Pancreas (tissue), 10 donors: ENCODE results near the gene CNGA3. TPM values are rescaled to one million over a fixed set of nuclear protein-coding genes. Genes with fewer than 3 reads are reported as not detected.
"Not testable (repeated sequence)": the region's sequence is repeated elsewhere in the genome, so short reads cannot be mapped to it uniquely, and the experiment has no call there.

Experiments
- ATAC-seq, 4 donors: fragments of 200-7000 bp; cut with Tn5 transposase; one replicate each; pipeline versions ENCODE4 v1.8.0 to v1.9.1; 2020; ENCODE audit warnings: mild to moderate bottlenecking in 4 of 4, moderate library complexity in 4 of 4
- DNase-seq, 6 donors: peaks; one replicate each; pipeline ENCODE4 v3.0.0-alpha.2; 2020
- FAIRE-seq: peaks from 2 replicates; lab custom pipeline; 2012; peaks lifted over from hg19 to GRCh38; lab: Jason Lieb, UNC
- H3K27ac ChIP-seq, 4 donors: fragments of 200-600 bp; sonication (generic); 1 replicate in 3 of 4; 2 replicates in 1 of 4; pipeline versions ENCODE4 v1.5.0 to v1.8.0; 2020
- H3K27me3 ChIP-seq, 4 donors: fragments of 200-600 bp; one replicate each; pipeline ENCODE4 v1.8.0; 2021
- H3K36me3 ChIP-seq, 3 donors: fragments of 200-600 bp; sonication (generic) in 1 of 3; one replicate each; pipeline versions ENCODE4 v1.5.0 to v1.8.0; 2020 to 2021
- H3K4me1 ChIP-seq, 3 donors: fragments of 200-600 bp; one replicate each; pipeline ENCODE4 v1.8.0; 2021
- H3K4me3 ChIP-seq, 4 donors: fragments of 200-600 bp; sonication (generic) in 2 of 4; one replicate each; pipeline versions ENCODE4 v1.5.0 to v1.8.0; 2020 to 2021
- H3K9me3 ChIP-seq, 4 donors: fragments of 200-600 bp; one replicate each; pipeline ENCODE4 v1.8.0; 2021
- CTCF ChIP-seq, 4 donors: fragments of 200-600 bp; sonication (generic) in 3 of 4; IDR thresholded peaks; one replicate each; pipeline versions ENCODE4 v1.5.0 to v1.8.0; 2021; ENCODE audit warnings: antibody characterized with exemption in 4 of 4
- WGBS, 2 donors: extraction: QIAGEN DNeasy Blood & Tissue Kit; methylation state at CpG; one replicate each; pipeline ENCODE4 v1.1.7; 2013; 5-methylcytosine and 5-hydroxymethylcytosine counted together
- intact Hi-C, 3 donors: fragments of 100-400 bp; cut with DNase I; formaldehyde crosslinking; loops; one replicate each; pipeline versions ENCODE4 v1.11.1 to v1.14.2; 2022
- polyA plus RNA-seq, 2 donors: library from polyadenylated mRNA; stranded (reverse); fragments of 200-250 nt; gene quantifications; one replicate each; pipeline ENCODE4 v1.2.3, GENCODE V29; 2013
- total RNA-seq, 6 donors: library from RNA; stranded (reverse); fragmentation: NEBNext Ultra II Directional in 4 of 6; extraction: Animal tissue kit (Norgen Biotek cat#: 25700) in 4 of 6; gene quantifications; one replicate each; pipeline versions ENCODE4 v1.2.1 to v1.2.4, GENCODE V29; 2021 to 2023
- donor health status: healthy with polysubstance abuse.
- donor health status: DM: no; HTN: no; CAD: no; lungs with moderate emphysema.
- donor health status: DM: no; HTN: no; CAD: no.
- donor health status: control.
- donor health status: control.
- donor health status: Bipolar disorder and iron deficiency.
- donor health status: DM: yes; HTN: yes; CAD: no.
- donor health status: DM: no; HTN: no; CAD: no.
- donor health status: DM: no; HTN: no; CAD: no.
- donor health status: DM: yes; HTN: yes; CAD: no.

Gene CNGA3
- total and polyA plus RNA-seq, 8 donors, result 0.09 to 1.5 (median 0.28) TPM

GRCh38 chr2:98313492-98314250 lies 32.6 kb upstream of the CNGA3 start:
- no peak for TF ChIP-seq CTCF (IDR thresholded peaks at IDR 0.05)
- Histone ChIP-seq H3K4me1 (no peaks in the 10 kb centered on the region), H3K36me3 (no peaks in the 10 kb centered on the region), H3K9me3 (no peaks in the 10 kb centered on the region), H3K27me3 (no peaks in the 10 kb centered on the region), H3K27ac (no peak overlapping the region), H3K4me3 (no peak overlapping the region)
- 74 to 81% methylated on average over 8 of the region's 8 CpGs for WGBS, 2 donors
- ATAC-seq, result no peak
- no peak for DNase-seq
- no peak for FAIRE-seq
- intact Hi-C loops, result no loop called here

GRCh38 chr2:98314251-98314650 lies 32.0 kb upstream of the CNGA3 start:
- no peak for ATAC-seq
- intact Hi-C loops, result no loop called here
- H3K27me3 ChIP-seq, result no peaks in the 10 kb centered on the region
- DNase-seq, result no peak
- FAIRE-seq, result no peak
- no peaks in the 10 kb centered on the region for H3K4me1 ChIP-seq
- H3K36me3 ChIP-seq, result no peaks in the 10 kb centered on the region
- TF ChIP-seq CTCF (IDR thresholded peaks at IDR 0.05), result no peak
- no peak overlapping the region for H3K4me3 ChIP-seq
- WGBS, 2 donors, result 73 to 75% methylated on average over 4 of the region's 4 CpGs
- no peaks in the 10 kb centered on the region for H3K9me3 ChIP-seq
- H3K27ac ChIP-seq, result no peak overlapping the region

- DNase-seq (no peak), FAIRE-seq (no peak), ATAC-seq (no peak)
- intact Hi-C loops, result no loop called here
- Histone ChIP-seq H3K27me3 (no peaks in the 10 kb centered on the region), H3K36me3 (no peaks in the 10 kb centered on the region), H3K4me1 (no peaks in the 10 kb centered on the region), H3K4me3 (no peak overlapping the region), H3K27ac (no peak overlapping the region), H3K9me3 (no peaks in the 10 kb centered on the region)
- WGBS, 2 donors, result 75 to 82% methylated on average over 2 of the region's 2 CpGs
- no peak for TF ChIP-seq CTCF (IDR thresholded peaks at IDR 0.05)
These were observed 30.3 kb upstream of the CNGA3 start for GRCh38 chr2:98315957-98316356.

- TF ChIP-seq CTCF (IDR thresholded peaks at IDR 0.05), result no peak
- Histone ChIP-seq H3K36me3 (no peaks in the 10 kb centered on the region), H3K27ac (no peak overlapping the region), H3K4me3 (no peak overlapping the region), H3K9me3 (no peaks in the 10 kb centered on the region), H3K4me1 (no peaks in the 10 kb centered on the region), H3K27me3 (no peaks in the 10 kb centered on the region)
- intact Hi-C loops, result no loop called here
- ATAC-seq (no peak), DNase-seq (no peak), FAIRE-seq (no peak)
- WGBS, 2 donors, result 25 to 29% methylated on average over 3 of the region's 3 CpGs
These were observed 29.0 kb upstream of the CNGA3 start for GRCh38 chr2:98317214-98317613.

GRCh38 chr2:98320171-98320570 lies 26.1 kb upstream of the CNGA3 start:
- H3K36me3 ChIP-seq, FAIRE-seq, H3K4me3 ChIP-seq, intact Hi-C loops, H3K27me3 ChIP-seq, H3K27ac ChIP-seq, DNase-seq, ATAC-seq, H3K4me1 ChIP-seq, H3K9me3 ChIP-seq: not testable (repeated sequence)
- WGBS, 2 donors, result 71 to 80% methylated on average over 3 of the region's 3 CpGs
